Inflammatory macrophage treated with lipopolysaccharide for 4 hours (primary cell): ENCODE measurements around the gene LIMCH1.

Source experiments
- DNase-seq: peaks from one replicate; pipeline ENCODE4 v3.0.0-alpha.2; 2020

LIMCH1 gene

GRCh38 chr4:41646862-41647261 lies 108.9 kb downstream of the LIMCH1 start:
- DNase-seq: no peak

- DNase-seq: peak; percentile 76
Measured at GRCh38 chr4:41647383-41647782, 109.4 kb downstream of the LIMCH1 start.

GRCh38 chr4:41651150-41651549 lies 113.2 kb downstream of the LIMCH1 start:
- peak; percentile 87 for DNase-seq

- peak; percentile 35 for DNase-seq
Measured at GRCh38 chr4:41652971-41653370, 115.0 kb downstream of the LIMCH1 start.

- DNase-seq: no peak
Measured at GRCh38 chr4:41653523-41653922, 115.6 kb downstream of the LIMCH1 start.

- peak; percentile 34 for DNase-seq
Measured at GRCh38 chr4:41655177-41655576, 117.2 kb downstream of the LIMCH1 start.

- DNase-seq: no peak
Measured at GRCh38 chr4:41656106-41656505, 118.1 kb downstream of the LIMCH1 start.

GRCh38 chr4:41656572-41657520 lies 118.9 kb downstream of the LIMCH1 start:
- no peak for DNase-seq

GRCh38 chr4:41657561-41657960 lies 119.6 kb downstream of the LIMCH1 start:
- no peak for DNase-seq

GRCh38 chr4:41658163-41658562 lies 120.2 kb downstream of the LIMCH1 start:
- no peak for DNase-seq

GRCh38 chr4:41660352-41660751 lies 122.4 kb downstream of the LIMCH1 start:
- DNase-seq: no peak

- peak; percentile 44 for DNase-seq
Measured at GRCh38 chr4:41661442-41662076, 123.6 kb downstream of the LIMCH1 start.

GRCh38 chr4:41665636-41666207 lies 127.8 kb downstream of the LIMCH1 start:
- no peak for DNase-seq

GRCh38 chr4:41668024-41668423 lies 130.1 kb downstream of the LIMCH1 start:
- no peak for DNase-seq

GRCh38 chr4:41670530-41670929 lies 132.6 kb downstream of the LIMCH1 start:
- DNase-seq: no peak

- no peak for DNase-seq
Measured at GRCh38 chr4:41670982-41671381, 133.0 kb downstream of the LIMCH1 start.

- DNase-seq: no peak
Measured at GRCh38 chr4:41678086-41678816, 140.3 kb downstream of the LIMCH1 start.

GRCh38 chr4:41678951-41679350 lies 141.0 kb downstream of the LIMCH1 start:
- DNase-seq: no peak

- DNase-seq: no peak
Measured at GRCh38 chr4:41679991-41680390, 142.0 kb downstream of the LIMCH1 start.

GRCh38 chr4:41681054-41681453 lies 143.1 kb downstream of the LIMCH1 start:
- DNase-seq: no peak

- DNase-seq: no peak
Measured at GRCh38 chr4:41683326-41683725, 145.4 kb downstream of the LIMCH1 start.

- no peak for DNase-seq
Measured at GRCh38 chr4:41686893-41687292, 148.9 kb downstream of the LIMCH1 start.

GRCh38 chr4:41687971-41688370 lies 150.0 kb downstream of the LIMCH1 start:
- DNase-seq: no peak
